ENCODE results near the gene ZFP92.
"Not testable (repeated sequence)": the region's sequence is repeated elsewhere in the genome, so short reads cannot be mapped to it uniquely, and the experiment has no call there.

DNA sequence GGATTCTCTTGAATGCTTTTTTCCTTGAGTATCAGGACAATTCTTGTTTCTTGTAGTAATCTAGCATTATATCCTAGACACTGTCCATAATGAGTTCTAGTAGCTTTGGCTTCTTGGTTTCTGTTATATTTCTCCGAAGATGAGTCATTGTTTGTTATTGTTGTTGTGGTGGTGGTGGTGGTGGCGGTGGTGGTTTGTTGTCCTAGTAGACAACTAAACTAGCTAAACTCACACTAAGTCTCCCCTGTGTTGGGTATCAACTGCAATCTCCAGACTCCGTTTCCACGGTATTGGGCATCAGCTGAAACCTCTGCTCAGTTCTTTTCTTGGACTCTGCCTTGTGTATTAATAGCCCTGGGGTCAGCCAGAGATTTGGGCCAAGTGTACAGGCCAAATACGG is 6.9 kb upstream of the ZFP92 start:
- not testable (repeated sequence) for TF ChIP-seq POLR2A (IDR thresholded peaks at IDR 0.05)
- TF ChIP-seq, protein P1, sequence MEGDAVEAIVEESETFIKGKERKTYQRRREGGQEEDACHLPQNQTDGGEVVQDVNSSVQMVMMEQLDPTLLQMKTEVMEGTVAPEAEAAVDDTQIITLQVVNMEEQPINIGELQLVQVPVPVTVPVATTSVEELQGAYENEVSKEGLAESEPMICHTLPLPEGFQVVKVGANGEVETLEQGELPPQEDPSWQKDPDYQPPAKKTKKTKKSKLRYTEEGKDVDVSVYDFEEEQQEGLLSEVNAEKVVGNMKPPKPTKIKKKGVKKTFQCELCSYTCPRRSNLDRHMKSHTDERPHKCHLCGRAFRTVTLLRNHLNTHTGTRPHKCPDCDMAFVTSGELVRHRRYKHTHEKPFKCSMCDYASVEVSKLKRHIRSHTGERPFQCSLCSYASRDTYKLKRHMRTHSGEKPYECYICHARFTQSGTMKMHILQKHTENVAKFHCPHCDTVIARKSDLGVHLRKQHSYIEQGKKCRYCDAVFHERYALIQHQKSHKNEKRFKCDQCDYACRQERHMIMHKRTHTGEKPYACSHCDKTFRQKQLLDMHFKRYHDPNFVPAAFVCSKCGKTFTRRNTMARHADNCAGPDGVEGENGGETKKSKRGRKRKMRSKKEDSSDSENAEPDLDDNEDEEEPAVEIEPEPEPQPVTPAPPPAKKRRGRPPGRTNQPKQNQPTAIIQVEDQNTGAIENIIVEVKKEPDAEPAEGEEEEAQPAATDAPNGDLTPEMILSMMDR (IDR thresholded peaks at IDR 0.05): not testable (repeated sequence)

Measured in lower leg skin (tissue), 3 donors.